A673 (cell line): ENCODE measurements around the gene NF1. TPM values are rescaled to one million over a fixed set of nuclear protein-coding genes. Genes with fewer than 3 reads are reported as not detected.

Experiments
- BruUV-seq: library from RNA; stranded (reverse); fragments of 400-500 nt; replicated peaks from 2 replicates; lab custom pipeline; 2021; lab: Mats Ljungman, UMichigan
- CTCF ChIA-PET: fragments of 300-600 bp; sonication (Branson Sonifier 250); formaldehyde crosslinking; loops from one replicate; lab custom pipeline; 2022; ENCODE audit warnings: antibody characterized with exemption; lab: Charles Lee
- POLR2A ChIA-PET: fragments of 300-600 bp; sonication (Branson Sonifier 250); formaldehyde crosslinking; loops from one replicate; lab custom pipeline; 2022; ENCODE audit warnings: antibody characterized with exemption; ENCODE audit not compliant: low non-redundant PET; lab: Charles Lee
- DNase-seq: peaks from one replicate; pipeline ENCODE4 v3.0.0-alpha.2; 2015; ENCODE audit warnings: low spot score
- H3K27ac ChIP-seq: fragments of 200-600 bp; sonication (generic); 2 replicates; pipeline ENCODE4 v1.5.1; 2016; ENCODE audit warnings: mixed run types, low read depth, mild to moderate bottlenecking, mixed read lengths, antibody characterized with exemption, low read length; ENCODE audit not compliant: poor library complexity, severe bottlenecking
- H3K27me3 ChIP-seq: fragments of 200-600 bp; sonication (generic); replicated peaks from 2 replicates; pipeline ENCODE4 v1.6.1; 2017; ENCODE audit warnings: mixed run types, low read depth, mild to moderate bottlenecking, mixed read lengths, antibody characterized with exemption, low read length; ENCODE audit not compliant: insufficient read depth, poor library complexity
- H3K36me3 ChIP-seq: fragments of 200-600 bp; sonication (generic); 2 replicates; pipeline ENCODE4 v1.6.1; 2016; ENCODE audit warnings: mixed run types, mild to moderate bottlenecking, mixed read lengths, antibody characterized with exemption, low read length; ENCODE audit not compliant: insufficient read depth, poor library complexity, severe bottlenecking
- H3K4me1 ChIP-seq: fragments of 200-600 bp; sonication (generic); 2 replicates; pipeline ENCODE4 v1.6.1; 2017; ENCODE audit warnings: mixed run types, mild to moderate bottlenecking, mixed read lengths, antibody characterized with exemption, low read length; ENCODE audit not compliant: insufficient read depth, poor library complexity, severe bottlenecking
- H3K4me3 ChIP-seq: fragments of 200-600 bp; sonication (generic); 2 replicates; pipeline ENCODE4 v1.5.1; 2016; ENCODE audit warnings: low read depth, mixed run types, mild to moderate bottlenecking, mixed read lengths, low read length; ENCODE audit not compliant: poor library complexity, severe bottlenecking
- H3K9me3 ChIP-seq: fragments of 200-600 bp; sonication (generic); 2 replicates; pipeline ENCODE4 v1.6.1; 2016; ENCODE audit warnings: mixed run types, low read depth, mild to moderate bottlenecking, mixed read lengths, antibody characterized with exemption, low read length; ENCODE audit not compliant: poor library complexity, severe bottlenecking
- CTCF ChIP-seq: fragments of 300-800, 200-600 bp; sonication (generic); conservative IDR thresholded peaks from 2 replicates; pipeline ENCODE4 v1.5.1; 2017; ENCODE audit warnings: low read depth, mild to moderate bottlenecking, antibody characterized with exemption, low read length, moderate library complexity, mixed read lengths
- EZH2 ChIP-seq: fragments of 200-600 bp; sonication (generic); IDR thresholded peaks from 2 replicates; pipeline ENCODE4 v1.6.1; 2017; ENCODE audit warnings: borderline replicate concordance, low read depth, mild to moderate bottlenecking, mixed read lengths, antibody characterized with exemption, low read length; ENCODE audit not compliant: poor library complexity, severe bottlenecking
- intact Hi-C: fragments of 100-400 bp; cut with micrococcal nuclease; formaldehyde crosslinking; loops from one replicate; pipeline ENCODE4 v1.10.0; 2022; ENCODE audit not compliant: unreplicated experiment
- total RNA-seq: library from RNA; stranded (reverse); gene quantifications from 2 replicates; pipeline ENCODE4 v1.2.3, GENCODE V29; 2021

NF1 gene
- total RNA-seq, 1 experiment from 2014 or later, result 32.1 TPM

GRCh38 chr17:31130286-31131224 lies 35.8 kb downstream of the NF1 start:
- Histone ChIP-seq H3K36me3 (no peaks in the 10 kb centered on the region), H3K9me3 (no peaks in the 10 kb centered on the region), H3K4me1 (no peaks in the 10 kb centered on the region), H3K27ac (no peak overlapping the region), H3K4me3 (no peak overlapping the region), H3K27me3 (no peaks in the 10 kb centered on the region)
- no TSS peak for BruUV-seq
- intact Hi-C loops, result no loop called here
- ChIA-PET POLR2A (no interaction called here), CTCF (no interaction called here)
- TF ChIP-seq EZH2 (no peak), CTCF (no peak)
- DNase-seq, result no peak

GRCh38 chr17:31131299-31131698 lies 36.5 kb downstream of the NF1 start:
- H3K36me3 ChIP-seq, result no peaks in the 10 kb centered on the region
- H3K4me1 ChIP-seq, result no peaks in the 10 kb centered on the region
- ChIA-PET CTCF (no interaction called here), POLR2A (no interaction called here)
- BruUV-seq, result no TSS peak
- H3K9me3 ChIP-seq, result no peaks in the 10 kb centered on the region
- H3K27ac ChIP-seq, result no peak overlapping the region
- no peak overlapping the region for H3K4me3 ChIP-seq
- no peaks in the 10 kb centered on the region for H3K27me3 ChIP-seq
- DNase-seq, result no peak
- TF ChIP-seq EZH2 (no peak), CTCF (no peak)
- intact Hi-C loops, result no loop called here

DNA sequence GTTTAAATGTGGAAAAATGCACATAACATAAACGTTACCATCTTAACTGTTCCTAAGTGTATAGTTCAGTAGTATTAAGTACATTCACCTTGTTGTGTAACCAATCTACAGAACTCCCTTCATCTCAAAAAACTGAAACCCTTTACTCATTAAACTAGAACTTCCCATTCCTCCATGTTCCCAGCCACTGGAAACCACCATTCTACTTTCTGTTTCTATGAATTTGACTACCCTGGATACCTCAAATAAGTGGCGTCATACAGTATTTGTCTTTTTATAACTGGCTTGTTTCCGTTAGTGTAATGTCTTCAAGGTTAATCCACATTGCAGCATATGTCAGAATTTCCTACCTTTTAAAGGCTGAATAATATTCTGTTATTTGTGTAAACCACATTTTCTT lies 38.2 kb downstream of the NF1 start:
- H3K36me3 ChIP-seq, result no peaks in the 10 kb centered on the region
- H3K9me3 ChIP-seq, result no peaks in the 10 kb centered on the region
- ChIA-PET POLR2A (no interaction called here), CTCF (no interaction called here)
- H3K4me3 ChIP-seq, result no peak overlapping the region
- H3K27me3 ChIP-seq, result no peaks in the 10 kb centered on the region
- TF ChIP-seq EZH2 (no peak), CTCF (no peak)
- H3K27ac ChIP-seq, result no peak overlapping the region
- no peak for DNase-seq
- H3K4me1 ChIP-seq, result no peaks in the 10 kb centered on the region
- intact Hi-C loops, result no loop called here
- BruUV-seq, result no TSS peak
